ENCODE measurements around the gene AHSP. TPM values are rescaled to one million over a fixed set of nuclear protein-coding genes. Genes with fewer than 3 reads are reported as not detected.

AHSP gene
- total RNA-seq, 2 experiments from 2014 or later = not detected

Other genes starting within 250 kb of the AHSP start
- gene ITGAX, start 172.7 kb upstream of the AHSP start, total RNA-seq = 1 to 10 TPM; 5.5 to 6.0 TPM
- gene ITGAD, start 134.6 kb upstream of the AHSP start, total RNA-seq = not detected
- not detected for gene COX6A2, start 99.5 kb upstream of the AHSP start, total RNA-seq
- under 1 TPM in 1 of 2 experiments, not detected in 1; 0.16 TPM for gene ZNF843, start 85.1 kb upstream of the AHSP start, total RNA-seq
- gene ARMC5, start 68.4 kb upstream of the AHSP start, total RNA-seq = 10 to 100 TPM in 1 of 2 experiments, 1 to 10 TPM in 1; 8.5 to 10.8 TPM
- gene TGFB1I1, start 55.7 kb upstream of the AHSP start, total RNA-seq = under 1 TPM; 0.36 to 0.42 TPM
- gene SLC5A2, start 44.8 kb upstream of the AHSP start, total RNA-seq = 1 to 10 TPM; 4.1 to 5.3 TPM
- gene RUSF1, start 19.5 kb upstream of the AHSP start, total RNA-seq = 10 to 100 TPM; 69.2 to 73.2 TPM

Measured in CD4-positive, alpha-beta T cell (primary cell).